Measurements from ENCODE around the gene RAB44.

- no peak for TF ChIP-seq CTCF (IDR thresholded peaks at IDR 0.05; ENCODE audit: low read depth, low read length)
- TF ChIP-seq EZH2phosphoT487 (IDR thresholded peaks at IDR 0.05; ENCODE audit: low read depth), result no peak
These were observed 30.6 kb upstream of the RAB44 start for GRCh38 chr6:36666826-36667591.

All from OCI-LY3 (cell line).